CD4-positive, alpha-beta T cell (primary cell): Measurements from ENCODE around the gene NGFR. TPM values are rescaled to one million over a fixed set of nuclear protein-coding genes. Genes with fewer than 3 reads are reported as not detected.

Experiments used
- ATAC-seq: fragments of 200-7000 bp; cut with Tn5 transposase; one replicate; pipeline ENCODE4 v1.10.0; 2022; ENCODE audit warnings: mild to moderate bottlenecking; ENCODE audit not compliant: poor library complexity
- CTCF ChIA-PET: fragments of 350-600 bp; sonication (Branson Sonifier 250); formaldehyde crosslinking; loops from one replicate; lab custom pipeline; 2021; ENCODE audit warnings: antibody characterized with exemption, inconsistent platforms; lab: Charles Lee
- POLR2A ChIA-PET: fragments of 350-600 bp; sonication (Branson Sonifier 250); formaldehyde crosslinking; loops from one replicate; lab custom pipeline; 2021; ENCODE audit warnings: antibody characterized with exemption, inconsistent platforms; lab: Charles Lee
- DNase-seq, 14 experiments: peaks; one replicate each; pipeline ENCODE4 v3.0.0-alpha.2; 2013 to 2020; ENCODE audit warnings: mixed read lengths in 2 of 14
- H3K27ac ChIP-seq, 2 donors: one replicate each; pipeline versions ENCODE4 v1.5.1 to v1.7.0; 2013; ENCODE audit warnings: low read length in 2 of 2, low read depth in 1 of 2, mild to moderate bottlenecking in 1 of 2
- H3K27me3 ChIP-seq, 2 experiments: 1 replicate in 1 of 2; 2 replicates in 1 of 2; pipeline versions ENCODE4 v1.6.1 to v1.7.0; 2013; ENCODE audit warnings: low read length in 2 of 2, control low read depth in 1 of 2, mild to moderate bottlenecking in 1 of 2, moderate library complexity in 1 of 2; ENCODE audit not compliant: insufficient read depth in 2 of 2, control insufficient read depth in 1 of 2
- H3K36me3 ChIP-seq: one replicate; pipeline ENCODE4 v1.6.1; 2013; ENCODE audit warnings: low read length, control low read depth; ENCODE audit not compliant: insufficient read depth
- H3K4me1 ChIP-seq: one replicate; pipeline ENCODE4 v1.6.1; 2013; ENCODE audit warnings: low read length, control low read depth; ENCODE audit not compliant: insufficient read depth
- H3K4me3 ChIP-seq: one replicate; pipeline ENCODE4 v1.5.1; 2013; ENCODE audit warnings: mild to moderate bottlenecking, low read length, moderate library complexity
- H3K9me3 ChIP-seq, 2 experiments: 1 replicate in 1 of 2; 2 replicates in 1 of 2; pipeline versions ENCODE4 v1.6.1 to v1.7.0; 2013; ENCODE audit warnings: low read length in 2 of 2, mild to moderate bottlenecking in 2 of 2, control low read depth in 1 of 2, moderate library complexity in 1 of 2; ENCODE audit not compliant: control insufficient read depth in 1 of 2, insufficient read depth in 1 of 2
- H3K27ac Mint-ChIP-seq: one replicate; pipeline ENCODE4 v1.8.0; 2020; ENCODE audit warnings: mixed read lengths
- H3K27me3 Mint-ChIP-seq: one replicate; pipeline ENCODE4 v1.8.0; 2021; ENCODE audit warnings: mixed read lengths
- H3K36me3 Mint-ChIP-seq: one replicate; pipeline ENCODE4 v1.8.0; 2021; ENCODE audit warnings: low read depth, mixed read lengths
- H3K4me1 Mint-ChIP-seq: one replicate; pipeline ENCODE4 v1.8.0; 2021; ENCODE audit warnings: low read depth, mixed read lengths
- H3K4me3 Mint-ChIP-seq: one replicate; pipeline ENCODE4 v1.8.0; 2020; ENCODE audit warnings: mild to moderate bottlenecking, mixed read lengths
- H3K9me3 Mint-ChIP-seq: one replicate; pipeline ENCODE4 v1.8.0; 2020; ENCODE audit warnings: mixed read lengths
- intact Hi-C, 2 experiments: fragments of 100-400 bp; cut with DNase I in 1 of 2; cut with micrococcal nuclease in 1 of 2; formaldehyde crosslinking; loops; one replicate each; pipeline versions ENCODE4 v1.15.1 to v1.9.0; 2023 to 2025; cut with DNase I, micrococcal nuclease
- total RNA-seq, 174 experiments: library from RNA in 2 of 174; stranded (reverse) in 2 of 174; gene quantifications; one replicate each; pipeline ENCODE4 v1.2.3 and lab custom pipeline; 2021 to 2026
- TF ChIP-seq, protein P1 (sequence below): fragments of 200-600 bp; IDR thresholded peaks from one replicate; pipeline ENCODE4 v1.8.0; 2022; ENCODE audit warnings: antibody characterized with exemption, mild to moderate bottlenecking

Gene NGFR
- total RNA-seq, 2 experiments from 2014 or later, result 0.11 to 0.22 TPM

DNA sequence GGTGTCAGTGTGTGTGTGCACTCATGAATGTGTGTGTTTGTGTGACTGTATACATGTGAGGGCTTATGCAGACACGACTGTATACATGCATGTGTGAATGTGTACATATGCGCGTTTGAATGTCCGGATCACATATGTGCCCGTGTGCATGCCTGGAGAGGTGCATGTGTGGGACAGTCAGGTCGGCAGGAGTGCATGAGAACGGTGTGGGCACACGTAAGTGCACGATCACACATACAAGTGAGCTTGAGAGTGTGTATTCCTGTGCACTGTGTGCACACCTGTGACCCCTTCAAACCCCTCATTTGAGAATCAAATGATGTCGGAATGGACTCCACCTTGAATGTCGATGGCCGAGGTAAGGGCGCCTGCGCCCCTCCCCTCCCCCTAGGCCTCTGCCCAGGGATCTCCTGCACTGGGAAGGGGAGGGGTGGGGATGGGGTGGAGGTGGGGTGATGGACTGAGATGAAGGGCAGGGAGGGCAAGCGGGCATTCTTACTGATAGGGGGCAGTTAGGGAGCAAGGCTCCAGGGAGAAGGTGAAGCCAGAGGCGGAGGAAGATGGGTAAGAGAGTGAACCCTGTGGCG lies 601 bp upstream of the NGFR start:
- DNase-seq, result peak in 1 of 14 experiments; percentile 15
- Histone ChIP-seq H3K4me3 (peak overlapping the region; percentile 53), H3K27ac (no peak overlapping the region), H3K36me3 (no peaks in the 10 kb centered on the region), H3K27me3 (peaks cover 27 to 32% of the 10 kb centered on the region in 2 experiments), H3K4me1 (peaks cover 36% of the 10 kb centered on the region), H3K9me3 (peaks cover 0 to 12% of the 10 kb centered on the region in 2 experiments)
- Mint-ChIP-seq H3K4me3 (peak overlapping the region; percentile 83), H3K27ac (no peak overlapping the region), H3K9me3 (no peaks in the 10 kb centered on the region), H3K36me3 (no peaks in the 10 kb centered on the region), H3K27me3 (peaks cover 52% of the 10 kb centered on the region), H3K4me1 (peaks cover 35% of the 10 kb centered on the region)
- CTCF ChIA-PET, result interaction anchor here (1.8 to 5.4 kb wide), 3 partner anchors 61 to 75 kb away, joined by 7 to 28 read pairs (median 9); no protein-coding TSS in a partner anchor
- intact Hi-C loops, result loop anchor here in 1 of 2 experiments (10.0 kb wide), 2 partner anchors 200 to 290 kb away; partner anchors contain the start of gene KAT7
- TF ChIP-seq, protein P1, sequence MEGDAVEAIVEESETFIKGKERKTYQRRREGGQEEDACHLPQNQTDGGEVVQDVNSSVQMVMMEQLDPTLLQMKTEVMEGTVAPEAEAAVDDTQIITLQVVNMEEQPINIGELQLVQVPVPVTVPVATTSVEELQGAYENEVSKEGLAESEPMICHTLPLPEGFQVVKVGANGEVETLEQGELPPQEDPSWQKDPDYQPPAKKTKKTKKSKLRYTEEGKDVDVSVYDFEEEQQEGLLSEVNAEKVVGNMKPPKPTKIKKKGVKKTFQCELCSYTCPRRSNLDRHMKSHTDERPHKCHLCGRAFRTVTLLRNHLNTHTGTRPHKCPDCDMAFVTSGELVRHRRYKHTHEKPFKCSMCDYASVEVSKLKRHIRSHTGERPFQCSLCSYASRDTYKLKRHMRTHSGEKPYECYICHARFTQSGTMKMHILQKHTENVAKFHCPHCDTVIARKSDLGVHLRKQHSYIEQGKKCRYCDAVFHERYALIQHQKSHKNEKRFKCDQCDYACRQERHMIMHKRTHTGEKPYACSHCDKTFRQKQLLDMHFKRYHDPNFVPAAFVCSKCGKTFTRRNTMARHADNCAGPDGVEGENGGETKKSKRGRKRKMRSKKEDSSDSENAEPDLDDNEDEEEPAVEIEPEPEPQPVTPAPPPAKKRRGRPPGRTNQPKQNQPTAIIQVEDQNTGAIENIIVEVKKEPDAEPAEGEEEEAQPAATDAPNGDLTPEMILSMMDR, result no peak
- POLR2A ChIA-PET, result no interaction called here
- no peak for ATAC-seq

GRCh38 chr17:49495842-49496182 lies 719 bp downstream of the NGFR start:
- H3K4me3 ChIP-seq, result peak overlapping the region; percentile 57

DNA sequence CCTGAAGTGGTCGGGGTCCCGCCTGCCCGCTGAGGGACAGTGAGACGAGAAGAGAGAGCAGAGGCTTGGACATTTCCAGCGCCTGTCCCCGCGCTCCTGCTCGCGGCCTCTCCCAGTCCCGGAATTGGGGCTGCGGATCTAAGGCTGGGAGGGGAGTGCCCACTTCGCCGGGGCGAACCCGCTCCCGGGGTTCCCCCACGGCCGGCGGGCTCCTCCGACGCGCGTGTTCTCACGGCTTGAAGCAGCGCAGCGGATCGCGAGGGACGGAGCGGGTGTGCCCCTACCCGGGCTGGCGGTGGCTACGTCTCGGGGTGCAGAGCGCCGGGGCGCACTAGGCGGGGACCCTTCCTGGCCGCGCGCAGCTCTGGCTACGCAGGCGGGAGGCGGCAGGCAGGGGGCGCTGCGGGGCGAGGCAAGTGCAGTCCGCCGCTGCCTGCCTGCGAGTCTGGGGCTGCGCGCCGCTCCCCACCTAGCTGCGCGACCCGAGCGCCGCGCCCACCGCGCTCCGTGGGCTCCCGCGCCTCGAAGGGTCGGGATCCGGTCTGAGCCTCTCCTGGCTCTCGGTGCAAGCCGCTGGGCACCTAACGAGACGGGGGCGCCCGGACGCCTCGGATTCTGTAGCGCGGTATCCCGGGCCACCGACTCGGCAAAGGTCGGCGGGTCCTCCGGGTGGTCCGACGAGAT lies 1.2 kb downstream of the NGFR start:
- TF ChIP-seq, protein P1, result peak; percentile 79
- DNase-seq, result peak; percentile 72 to 91 (median 82)
- ChIA-PET POLR2A (interaction anchor here (1.2 kb wide), 1 partner anchor 60 kb away, joined by 5 read pairs; no protein-coding TSS in a partner anchor), CTCF (interaction anchor here (0.6 to 5.4 kb wide), 9 partner anchors 11 to 199 kb away, joined by 3 to 28 read pairs (median 3); no protein-coding TSS in a partner anchor)
- peak overlapping the region; percentile 57 for H3K4me3 ChIP-seq
- Mint-ChIP-seq H3K27ac (no peak overlapping the region), H3K36me3 (no peaks in the 10 kb centered on the region), H3K4me3 (peak overlapping the region; percentile 80), H3K9me3 (no peaks in the 10 kb centered on the region), H3K27me3 (peaks cover 54% of the 10 kb centered on the region), H3K4me1 (peaks cover 35% of the 10 kb centered on the region)
- H3K27ac ChIP-seq, result no peak overlapping the region
- H3K9me3 ChIP-seq, result peaks cover 0 to 12% of the 10 kb centered on the region in 2 experiments
- peak; percentile 87 for ATAC-seq
- H3K27me3 ChIP-seq, result peaks cover 40 to 50% of the 10 kb centered on the region in 2 experiments
- H3K4me1 ChIP-seq, result peaks cover 36% of the 10 kb centered on the region
- intact Hi-C loops, result loop anchor here (1.0 to 10.0 kb wide), 3 partner anchors 60 to 288 kb away; partner anchors contain the start of gene KAT7 (in 1 of the 2)
- H3K36me3 ChIP-seq, result no peaks in the 10 kb centered on the region

More at GRCh38 chr17:49495842-49496182, 719 bp downstream of the NGFR start:
- H3K36me3 Mint-ChIP-seq, result no peaks in the 10 kb centered on the region
- peaks cover 53% of the 10 kb centered on the region for H3K27me3 Mint-ChIP-seq
- no peak overlapping the region for H3K27ac Mint-ChIP-seq
- Histone ChIP-seq H3K4me1 (peaks cover 36% of the 10 kb centered on the region), H3K27me3 (peaks cover 36 to 45% of the 10 kb centered on the region in 2 experiments), H3K9me3 (peaks cover 0 to 12% of the 10 kb centered on the region in 2 experiments), H3K27ac (no peak overlapping the region), H3K36me3 (no peaks in the 10 kb centered on the region)
- H3K9me3 Mint-ChIP-seq, result no peaks in the 10 kb centered on the region
- POLR2A ChIA-PET, result no interaction called here
- CTCF ChIA-PET, result interaction anchor here (0.6 to 5.4 kb wide), 8 partner anchors 11 to 74 kb away, joined by 3 to 28 read pairs (median 3); no protein-coding TSS in a partner anchor
- ATAC-seq, result no peak
- DNase-seq, result peak in 2 of 14 experiments; percentile 5 to 33
- peak overlapping the region; percentile 80 for H3K4me3 Mint-ChIP-seq
- peaks cover 35% of the 10 kb centered on the region for H3K4me1 Mint-ChIP-seq
- TF ChIP-seq, protein P1, result no peak
- intact Hi-C loops, result loop anchor here (1.0 to 10.0 kb wide), 3 partner anchors 60 to 289 kb away; partner anchors contain the start of gene KAT7 (in 1 of the 2)
